HFF-Myc (cell line): ENCODE results near the gene HGF.

Experiments used
- DNase-seq: peaks from one replicate; pipeline ENCODE4 v3.0.0-alpha.2; 2011; ENCODE audit warnings: low read depth; ENCODE audit errors: extremely low read depth
- H3K4me3 ChIP-seq: replicated peaks from 2 replicates; pipeline ENCODE4 v1.5.1; 2011; ENCODE audit warnings: low read depth, mild to moderate bottlenecking, control low read depth, low read length
- CTCF ChIP-seq: IDR thresholded peaks from 2 replicates; pipeline ENCODE4 v1.5.1; 2012; ENCODE audit warnings: mild to moderate bottlenecking, low read depth, low read length, control low read depth; ENCODE audit errors: missing control alignments

HGF gene

DNA sequence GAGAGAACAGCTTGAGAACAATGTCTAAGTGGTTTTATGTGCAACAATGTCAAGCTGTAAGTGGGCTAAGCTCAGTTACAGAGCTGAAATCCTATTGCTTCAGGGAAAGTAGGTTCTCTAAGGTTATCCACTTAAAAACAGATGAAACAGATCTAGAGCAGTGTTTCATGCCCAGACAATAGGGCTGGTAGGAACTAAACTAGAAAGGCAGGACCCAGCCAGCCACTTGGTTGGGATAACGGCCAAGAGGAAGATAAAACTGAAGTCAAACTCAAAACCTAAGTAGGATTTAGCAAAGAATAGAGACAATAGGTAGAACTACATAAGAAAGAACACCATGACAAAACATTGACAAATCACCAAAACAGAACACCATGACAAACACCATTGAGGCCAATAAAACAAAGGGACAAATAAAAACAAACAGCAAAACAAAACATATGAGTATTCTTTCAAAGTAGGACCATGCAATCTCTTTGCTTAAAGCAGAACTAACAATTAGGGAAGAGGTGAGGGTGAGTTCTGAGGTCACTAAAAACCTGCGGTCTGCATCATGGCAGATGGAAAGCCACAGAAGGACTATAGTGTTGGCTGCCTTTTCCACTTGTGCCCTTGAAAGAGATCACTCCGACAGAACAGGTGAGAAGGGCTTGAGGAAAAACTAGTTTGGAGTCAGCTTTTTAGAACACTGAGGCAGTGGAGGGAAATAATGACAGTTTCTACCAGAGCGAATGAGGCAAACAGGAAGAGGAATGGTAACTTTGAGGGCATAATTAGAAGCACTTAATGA, 81.0 kb downstream of the HGF start:
- H3K4me3 ChIP-seq: no peak overlapping the region
- no peak for TF ChIP-seq CTCF
- no peak for DNase-seq

DNA sequence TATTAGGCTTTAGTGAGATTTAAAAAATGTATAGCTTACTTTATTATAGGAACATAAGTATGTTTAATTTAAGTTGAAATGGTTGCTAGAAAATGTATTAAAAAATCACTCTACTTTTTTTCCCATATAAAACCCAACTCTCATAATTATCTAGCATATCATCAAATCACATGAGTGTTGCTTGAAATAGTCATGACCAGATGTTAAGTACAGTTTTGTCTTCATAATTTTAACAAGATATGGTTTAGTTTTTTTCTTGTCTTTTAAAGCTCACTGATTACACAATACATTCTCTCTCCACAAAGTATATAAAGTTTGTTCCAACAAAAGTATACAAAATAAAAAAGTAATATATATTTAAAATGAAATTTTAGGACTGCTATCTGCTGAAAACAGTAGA, 82.8 kb downstream of the HGF start:
- no peak for DNase-seq
- TF ChIP-seq CTCF: no peak
- H3K4me3 ChIP-seq: no peak overlapping the region

DNA sequence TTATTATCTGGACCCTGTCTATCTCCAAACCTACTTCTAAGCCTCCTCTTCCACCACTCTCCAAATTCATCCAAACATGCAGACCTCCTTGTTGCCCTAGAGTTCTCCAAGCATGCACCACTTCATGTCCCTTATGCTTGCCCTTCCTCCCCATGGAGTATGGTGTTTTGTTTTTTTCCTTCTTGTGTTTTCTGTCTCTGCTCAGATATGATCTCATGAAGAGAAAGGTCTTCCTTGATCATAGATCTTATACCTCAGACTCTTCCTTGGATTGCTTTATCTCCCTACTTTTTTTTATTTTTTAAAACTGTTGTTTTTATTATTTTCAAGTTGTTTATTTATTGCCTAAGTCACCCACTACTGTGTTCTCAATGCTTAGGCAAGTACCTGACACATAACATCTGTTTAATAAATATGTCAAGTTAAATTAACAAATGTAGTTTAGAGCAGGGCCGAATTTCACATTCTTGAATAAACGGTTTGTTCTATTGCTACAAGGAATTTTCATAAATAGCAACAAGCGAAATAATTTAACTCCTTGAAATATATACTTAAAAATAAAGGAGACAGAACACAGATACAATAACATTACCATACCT, 84.5 kb downstream of the HGF start:
- DNase-seq: no peak
- H3K4me3 ChIP-seq: no peak overlapping the region
- TF ChIP-seq CTCF: no peak

DNA sequence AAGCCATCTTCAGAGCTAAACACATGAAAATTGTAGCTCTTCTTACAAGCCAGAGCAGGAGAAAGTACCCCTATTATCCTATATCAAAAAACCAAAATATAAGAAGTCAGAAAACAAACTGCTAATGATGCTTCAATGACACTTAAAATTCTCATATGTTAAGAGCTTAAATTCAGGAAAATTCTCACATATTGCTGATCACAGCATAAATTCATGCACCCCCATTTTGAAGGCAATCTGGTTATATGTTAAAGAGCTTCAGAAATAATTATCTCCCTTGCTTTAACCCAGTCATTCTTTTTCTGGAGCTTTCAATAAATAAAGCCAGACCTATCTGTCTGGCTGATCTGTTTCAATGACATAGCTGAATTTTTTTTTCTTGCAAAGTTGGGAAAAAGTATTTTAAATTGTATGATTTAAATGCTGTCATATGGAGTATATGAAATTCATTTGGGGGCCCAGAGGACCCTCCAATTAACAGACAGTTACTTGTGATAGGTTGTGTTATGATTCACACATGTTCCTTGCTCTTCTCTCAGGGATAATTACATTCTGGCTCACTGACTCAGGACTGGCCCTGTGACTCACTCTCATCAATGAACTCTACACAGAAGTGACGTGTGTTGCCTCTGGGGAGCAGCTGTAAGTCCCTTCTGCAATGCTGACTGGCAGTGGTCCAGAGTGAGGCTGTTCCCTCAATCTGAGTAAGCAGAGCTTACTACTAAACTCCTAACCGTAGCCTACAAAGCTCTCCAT, 85.2 kb downstream of the HGF start:
- DNase-seq: peak; percentile 100
- no peak overlapping the region for H3K4me3 ChIP-seq
- TF ChIP-seq CTCF: no peak

- DNase-seq: no peak
- H3K4me3 ChIP-seq: no peak overlapping the region
- TF ChIP-seq CTCF: no peak
These were observed 85.8 kb downstream of the HGF start for GRCh38 chr7:81684033-81684432.

GRCh38 chr7:81682873-81683272, 87.0 kb downstream of the HGF start:
- TF ChIP-seq CTCF: no peak
- no peak for DNase-seq
- no peak overlapping the region for H3K4me3 ChIP-seq
